Neuron (in vitro differentiated cells): Measurements from ENCODE around the gene ERMP1.
"Not testable (repeated sequence)": the region's sequence is repeated elsewhere in the genome, so short reads cannot be mapped to it uniquely, and the experiment has no call there.

Source experiments
- H2AFZ ChIP-seq: one replicate; pipeline ENCODE4 v1.6.1; 2013; ENCODE audit warnings: low read depth, mild to moderate bottlenecking, inconsistent platforms, low read length, moderate library complexity
- H3K27me3 ChIP-seq: one replicate; pipeline ENCODE4 v1.6.1; 2013; ENCODE audit warnings: low read length; ENCODE audit not compliant: insufficient read depth
- H3K36me3 ChIP-seq: one replicate; pipeline ENCODE4 v1.6.1; 2013; ENCODE audit warnings: low read length; ENCODE audit not compliant: insufficient read depth
- H3K4me1 ChIP-seq: one replicate; pipeline ENCODE4 v1.6.1; 2013; ENCODE audit warnings: low read length; ENCODE audit not compliant: insufficient read depth
- H3K4me3 ChIP-seq: 2 replicates; pipeline ENCODE4 v1.5.1; 2013; ENCODE audit warnings: mild to moderate bottlenecking, low read length, moderate library complexity
- H3K9me3 ChIP-seq: one replicate; pipeline ENCODE4 v1.6.1; 2013; ENCODE audit warnings: low read length

Gene ERMP1

DNA sequence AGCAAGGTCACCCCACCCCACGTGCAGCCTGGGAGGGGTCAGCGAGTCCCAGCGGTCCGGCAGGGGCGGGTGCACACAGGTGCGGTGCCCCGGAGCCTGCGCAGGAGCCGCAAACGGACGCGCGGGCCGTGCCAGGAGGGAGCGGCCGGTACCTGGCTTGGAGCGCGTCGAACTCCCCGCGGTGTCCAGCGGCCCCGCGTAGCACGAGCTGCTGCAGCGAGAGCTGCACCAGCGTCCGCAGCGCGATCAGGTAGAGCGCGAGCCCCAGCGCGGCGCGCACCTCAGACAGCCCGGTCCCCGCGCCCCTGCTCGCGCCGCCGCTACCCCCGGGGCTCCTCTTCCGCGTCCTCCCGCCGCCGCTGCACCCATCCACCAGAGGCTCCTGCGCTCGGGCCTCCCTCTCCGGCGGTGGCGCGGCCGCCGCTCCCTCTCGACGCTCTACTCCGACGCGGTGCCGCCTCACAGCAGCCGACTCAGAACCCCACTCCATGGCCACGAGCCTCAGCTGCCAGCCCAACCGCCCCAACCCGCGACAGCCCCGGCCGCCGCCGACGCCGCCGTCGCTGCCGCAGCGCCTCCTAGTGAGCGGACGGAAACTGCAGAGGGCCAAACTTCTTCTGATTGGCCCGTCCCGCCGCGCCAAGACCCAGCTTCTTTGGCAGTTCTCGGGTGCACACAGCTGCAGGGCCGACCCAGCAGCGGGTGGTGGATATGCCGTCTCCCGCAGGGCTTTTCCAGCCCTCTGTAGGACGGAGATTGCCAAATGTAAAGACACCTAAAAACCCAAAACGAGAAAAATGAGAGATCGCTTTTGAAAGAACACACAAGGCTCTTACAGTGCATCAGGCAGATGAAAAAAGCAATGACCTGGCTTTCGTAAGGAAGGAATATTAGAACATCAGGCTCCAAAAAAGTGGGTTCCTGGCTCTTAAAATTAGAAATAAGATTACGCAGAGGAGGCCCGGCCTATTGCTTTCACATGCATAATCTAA is at the start of gene ERMP1:
Gene ERMP1, minus strand, starts transcription at position 580 of the 992 bp plus-strand sequence. Its CDS starts 90 bp downstream, at position 490.
- no peaks in the 10 kb centered on the region for H3K9me3 ChIP-seq
- no peaks in the 10 kb centered on the region for H3K27me3 ChIP-seq
- peaks cover 16% of the 10 kb centered on the region for H3K4me1 ChIP-seq
- peak within 1 kb of the TSS; percentile 73 for H3K4me3 ChIP-seq
- H3K36me3 ChIP-seq = no peaks in the 10 kb centered on the region
- peak within 1 kb of the TSS; percentile 97 for H2AFZ ChIP-seq

DNA sequence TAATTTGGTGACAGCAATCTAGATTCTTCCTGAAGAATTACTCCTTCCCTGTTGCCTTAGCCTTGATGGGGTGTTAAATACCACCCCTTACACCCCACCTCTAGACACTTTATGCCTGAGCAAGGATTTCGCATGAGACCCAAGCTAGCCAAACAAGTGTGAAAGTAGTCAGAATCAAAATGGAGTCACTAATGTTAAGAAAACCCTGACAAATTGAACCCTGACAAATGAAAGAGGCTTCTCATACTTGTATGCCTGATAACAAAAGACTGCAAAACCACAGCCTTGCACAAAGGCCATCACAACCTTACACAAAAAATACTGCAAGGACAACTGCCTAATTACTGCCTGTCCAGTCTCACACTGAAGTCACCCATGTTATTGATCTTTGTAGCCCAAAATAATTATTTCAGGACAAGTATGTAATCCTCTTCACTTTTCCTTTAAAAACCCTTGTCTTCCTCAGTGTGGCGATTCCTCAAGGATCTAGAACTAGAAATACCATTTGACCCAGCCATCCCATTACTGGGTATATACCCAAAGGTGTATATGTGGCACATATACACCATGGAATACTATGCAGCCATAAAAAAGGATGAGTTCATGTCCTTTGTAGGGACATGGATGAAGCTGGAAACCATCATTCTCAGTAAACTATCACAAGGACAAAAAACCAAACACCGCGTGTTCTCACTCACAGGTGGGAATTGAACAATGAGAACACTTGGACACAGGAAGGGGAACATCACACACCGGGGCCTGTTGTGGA is 49.5 kb upstream of the ERMP1 start:
- H3K36me3 ChIP-seq, H3K9me3 ChIP-seq, H3K4me3 ChIP-seq, H2AFZ ChIP-seq, H3K27me3 ChIP-seq, H3K4me1 ChIP-seq: not testable (repeated sequence)

DNA sequence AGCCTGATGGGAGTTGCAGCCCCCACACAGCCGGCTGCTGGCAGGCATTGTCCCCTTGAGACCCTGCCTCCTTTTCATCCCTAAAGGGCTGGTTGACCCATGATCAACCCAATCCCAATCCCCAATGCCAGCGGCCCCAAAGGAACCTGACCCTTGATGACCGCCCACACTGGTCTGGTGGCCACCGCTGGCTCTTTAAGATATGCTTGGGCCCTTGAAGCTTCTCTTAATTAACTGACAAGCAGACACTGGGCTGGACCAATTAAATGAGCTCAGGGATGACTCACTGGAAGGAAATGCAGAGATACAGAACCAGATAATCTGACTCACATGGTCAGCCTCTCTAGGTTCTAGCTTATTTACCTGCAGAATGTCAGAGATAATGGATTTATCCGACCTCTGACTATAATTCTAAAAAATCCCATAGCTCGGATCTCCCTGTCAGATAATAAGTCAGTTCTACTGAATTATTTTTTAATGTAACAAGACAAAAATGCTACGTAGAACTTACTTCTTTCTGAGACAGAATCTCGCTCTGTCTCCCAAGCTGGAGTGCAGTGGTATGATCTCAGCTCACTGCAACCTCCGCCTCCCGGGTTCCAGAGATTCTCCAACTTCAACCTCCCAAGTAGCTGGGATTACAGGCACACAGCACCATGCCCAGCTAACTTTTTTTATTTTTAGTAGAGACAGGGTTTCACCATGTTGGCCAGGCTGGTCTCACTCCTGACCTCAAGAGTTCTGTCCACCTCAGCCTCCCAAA is 46.7 kb upstream of the ERMP1 start:
- no peaks in the 10 kb centered on the region for H3K36me3 ChIP-seq
- peaks cover 3% of the 10 kb centered on the region for H3K9me3 ChIP-seq
- no peak overlapping the region for H2AFZ ChIP-seq
- H3K27me3 ChIP-seq = no peaks in the 10 kb centered on the region
- H3K4me3 ChIP-seq = no peak overlapping the region
- H3K4me1 ChIP-seq = peaks cover 4% of the 10 kb centered on the region

DNA sequence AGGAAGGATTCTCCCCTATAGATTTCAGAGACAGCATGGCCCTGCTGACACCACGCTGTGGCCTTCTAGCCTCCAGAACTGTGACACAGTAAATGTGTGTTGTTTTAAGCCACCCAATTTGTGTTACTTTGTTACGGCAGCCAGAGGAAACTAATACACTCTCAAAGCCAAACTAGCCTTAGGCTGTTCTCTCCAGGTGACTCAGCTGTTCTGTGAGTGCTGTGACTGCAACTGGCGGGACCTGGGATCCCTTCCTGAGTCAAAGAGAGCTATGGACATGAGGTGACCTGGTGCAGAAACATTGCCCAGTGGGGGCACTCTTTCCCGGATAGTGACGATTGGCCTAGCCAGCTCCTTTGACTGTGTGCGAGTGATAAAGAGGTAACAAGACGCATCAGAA is 43.8 kb upstream of the ERMP1 start:
- Histone ChIP-seq H3K4me3 (no peak overlapping the region), H2AFZ (no peak overlapping the region), H3K27me3 (no peaks in the 10 kb centered on the region), H3K4me1 (peaks cover 4% of the 10 kb centered on the region), H3K36me3 (no peaks in the 10 kb centered on the region), H3K9me3 (peaks cover 3% of the 10 kb centered on the region)

GRCh38 chr9:5876026-5876425 is 43.1 kb upstream of the ERMP1 start:
- Histone ChIP-seq H3K9me3 (peaks cover 3% of the 10 kb centered on the region), H3K27me3 (no peaks in the 10 kb centered on the region), H3K4me3 (no peak overlapping the region), H3K4me1 (peaks cover 4% of the 10 kb centered on the region), H3K36me3 (no peaks in the 10 kb centered on the region), H2AFZ (no peak overlapping the region)

- Histone ChIP-seq H3K4me1 (no peaks in the 10 kb centered on the region), H3K9me3 (peaks cover 3% of the 10 kb centered on the region), H3K36me3 (no peaks in the 10 kb centered on the region)
These were observed 41.1 kb upstream of the ERMP1 start for GRCh38 chr9:5874048-5874447.

DNA sequence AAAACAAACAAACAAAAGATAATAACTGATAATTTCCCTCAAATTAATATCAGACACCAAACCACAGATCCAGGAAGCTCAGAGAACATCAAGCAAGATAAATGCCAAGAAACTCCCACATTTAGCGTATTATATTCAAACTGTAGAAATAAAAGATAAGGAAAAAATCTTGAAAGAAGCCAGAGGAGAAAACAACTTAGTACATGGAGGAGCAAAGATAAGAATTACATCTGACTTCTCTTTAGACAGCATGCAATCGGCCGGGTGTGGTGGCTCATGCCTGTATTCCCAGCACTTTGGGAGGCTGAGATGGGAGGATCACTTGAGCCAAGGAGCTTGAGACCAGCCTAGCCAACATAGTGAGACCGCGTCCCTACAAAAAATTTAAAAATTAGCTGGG is 40.5 kb upstream of the ERMP1 start:
- Histone ChIP-seq H2AFZ (no peak overlapping the region), H3K36me3 (no peaks in the 10 kb centered on the region), H3K4me3 (no peak overlapping the region), H3K9me3 (peaks cover 3% of the 10 kb centered on the region), H3K27me3 (no peaks in the 10 kb centered on the region), H3K4me1 (no peaks in the 10 kb centered on the region)

More at GRCh38 chr9:5874048-5874447, 41.1 kb upstream of the ERMP1 start:
- H3K4me3 ChIP-seq = no peak overlapping the region
- no peak overlapping the region for H2AFZ ChIP-seq
- H3K27me3 ChIP-seq = no peaks in the 10 kb centered on the region

DNA sequence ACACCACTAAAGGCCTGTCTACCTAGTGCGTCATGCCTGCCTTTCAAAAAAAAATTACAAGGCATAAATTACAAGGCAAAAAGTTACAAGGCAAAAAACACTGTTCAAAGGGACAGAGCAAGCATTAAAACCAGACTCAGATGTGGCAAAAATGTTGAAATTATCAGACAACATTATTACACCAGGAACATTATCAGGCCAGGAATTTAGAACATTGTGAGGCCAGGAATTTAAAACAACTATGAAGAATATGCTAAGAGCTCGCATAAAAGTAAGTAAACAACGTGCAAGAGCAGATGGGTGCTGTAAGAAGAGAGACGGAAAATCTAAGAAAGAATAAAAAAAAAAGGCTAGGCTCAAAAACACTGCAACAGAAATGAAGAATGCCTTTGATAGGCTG is 39.6 kb upstream of the ERMP1 start:
- Histone ChIP-seq H3K9me3 (peaks cover 3% of the 10 kb centered on the region), H3K4me3 (no peak overlapping the region), H3K36me3 (no peaks in the 10 kb centered on the region), H2AFZ (no peak overlapping the region), H3K4me1 (no peaks in the 10 kb centered on the region), H3K27me3 (no peaks in the 10 kb centered on the region)

- Histone ChIP-seq H3K4me1 (no peaks in the 10 kb centered on the region), H3K36me3 (no peaks in the 10 kb centered on the region), H3K9me3 (peaks cover 1% of the 10 kb centered on the region), H2AFZ (no peak overlapping the region), H3K27me3 (no peaks in the 10 kb centered on the region), H3K4me3 (no peak overlapping the region)
These were observed 38.9 kb upstream of the ERMP1 start for GRCh38 chr9:5871785-5872184.

GRCh38 chr9:5870691-5871090 is 37.8 kb upstream of the ERMP1 start:
- Histone ChIP-seq H3K4me1 (no peaks in the 10 kb centered on the region), H2AFZ (no peak overlapping the region), H3K4me3 (no peak overlapping the region), H3K27me3 (no peaks in the 10 kb centered on the region), H3K36me3 (no peaks in the 10 kb centered on the region), H3K9me3 (no peaks in the 10 kb centered on the region)

DNA sequence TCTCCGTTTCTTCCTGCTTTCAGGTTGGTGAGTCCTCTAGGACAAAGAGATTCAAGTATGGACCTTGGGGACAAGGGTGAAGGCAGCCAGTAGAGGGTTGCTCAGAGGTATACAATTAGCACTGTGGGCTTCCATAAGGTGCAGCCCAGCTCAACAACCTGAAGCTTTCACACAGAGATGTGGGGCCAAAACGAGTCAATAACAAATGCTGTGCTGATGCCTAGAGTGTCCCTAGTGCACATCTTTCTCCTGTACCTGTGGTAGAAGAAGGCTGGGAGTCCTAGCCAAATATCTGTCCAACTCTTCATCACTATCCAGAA is 37.1 kb upstream of the ERMP1 start:
- Histone ChIP-seq H3K36me3 (no peaks in the 10 kb centered on the region), H3K4me1 (no peaks in the 10 kb centered on the region), H3K27me3 (no peaks in the 10 kb centered on the region), H2AFZ (no peak overlapping the region), H3K4me3 (no peak overlapping the region), H3K9me3 (no peaks in the 10 kb centered on the region)

DNA sequence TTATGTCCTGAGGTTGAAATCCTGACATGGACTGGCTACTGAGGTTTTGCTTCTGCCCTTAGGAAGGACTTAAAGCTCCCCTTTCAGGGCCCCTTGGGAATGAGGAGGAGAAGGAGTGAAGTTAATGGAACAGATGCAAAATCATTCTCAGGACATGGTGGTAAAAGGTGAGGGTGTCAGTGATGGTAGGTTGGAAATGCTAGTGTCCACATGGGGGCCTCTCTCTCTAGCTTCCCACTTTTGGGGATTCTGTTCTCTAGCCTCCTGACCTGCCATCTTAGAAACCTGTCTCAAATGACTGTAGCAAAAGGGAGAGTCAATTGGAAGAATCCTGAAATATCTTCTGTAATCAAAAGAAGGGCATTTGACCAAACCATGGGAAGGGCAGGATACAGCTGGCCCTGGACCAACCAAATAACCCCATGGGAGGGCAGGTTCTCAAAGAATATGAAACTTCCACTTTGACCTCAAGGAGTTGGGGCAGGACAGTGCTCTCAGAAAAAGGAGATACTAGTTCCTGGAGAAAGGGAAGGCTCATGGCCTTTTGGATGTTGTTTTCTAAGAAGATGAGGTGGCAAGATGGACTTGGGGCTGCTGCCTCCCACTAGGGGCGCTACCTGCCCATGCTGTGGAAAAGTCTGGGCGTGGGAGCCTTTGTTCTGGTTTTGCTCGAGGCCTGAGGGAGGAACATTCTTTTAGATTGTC is 36.5 kb upstream of the ERMP1 start:
- no peaks in the 10 kb centered on the region for H3K36me3 ChIP-seq
- no peak overlapping the region for H2AFZ ChIP-seq
- H3K4me3 ChIP-seq = no peak overlapping the region
- H3K27me3 ChIP-seq = no peaks in the 10 kb centered on the region
- H3K4me1 ChIP-seq = peaks cover under 1% of the 10 kb centered on the region
- H3K9me3 ChIP-seq = no peaks in the 10 kb centered on the region
